Ovary (tissue), 3 donors: ENCODE data around the gene CCDC3.

Experiments used
- POLR2A ChIP-seq: fragments of 450-650 bp; IDR thresholded peaks from one replicate; pipeline ENCODE4 v1.6.1; 2017; ENCODE audit warnings: antibody characterized with exemption, mild to moderate bottlenecking, moderate library complexity
- TF ChIP-seq, protein P1 (sequence below), 3 donors: fragments of 450-650 bp in 2 of 3; fragments of 200-600 bp in 1 of 3; IDR thresholded peaks; one replicate each; pipeline versions ENCODE4 v1.5.1 to v1.8.0; 2016 to 2022; ENCODE audit warnings: antibody characterized with exemption in 3 of 3, mild to moderate bottlenecking in 1 of 3
- donor health status: DM: no; HTN: no; CAD: no.

DNA sequence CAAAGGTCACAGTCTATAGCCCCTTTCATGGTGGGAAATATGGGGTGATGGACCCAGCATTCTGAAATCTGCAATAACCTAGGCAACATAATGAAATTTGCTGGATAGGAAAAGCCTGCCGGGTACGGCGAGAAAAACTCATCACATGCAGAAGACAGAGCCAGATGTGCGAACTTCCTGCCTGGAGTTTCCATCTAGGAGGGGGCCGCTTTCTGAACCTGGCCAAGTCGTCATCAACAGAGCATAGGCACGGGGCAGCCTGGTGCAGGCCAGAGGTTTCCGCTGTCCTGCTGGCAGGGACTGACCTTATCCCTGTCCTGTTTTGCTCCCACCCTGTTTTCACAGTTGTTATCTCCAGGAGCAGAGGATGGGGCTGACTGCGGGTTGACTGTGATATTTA is 27.4 kb downstream of the CCDC3 start:
- TF ChIP-seq, protein P1, sequence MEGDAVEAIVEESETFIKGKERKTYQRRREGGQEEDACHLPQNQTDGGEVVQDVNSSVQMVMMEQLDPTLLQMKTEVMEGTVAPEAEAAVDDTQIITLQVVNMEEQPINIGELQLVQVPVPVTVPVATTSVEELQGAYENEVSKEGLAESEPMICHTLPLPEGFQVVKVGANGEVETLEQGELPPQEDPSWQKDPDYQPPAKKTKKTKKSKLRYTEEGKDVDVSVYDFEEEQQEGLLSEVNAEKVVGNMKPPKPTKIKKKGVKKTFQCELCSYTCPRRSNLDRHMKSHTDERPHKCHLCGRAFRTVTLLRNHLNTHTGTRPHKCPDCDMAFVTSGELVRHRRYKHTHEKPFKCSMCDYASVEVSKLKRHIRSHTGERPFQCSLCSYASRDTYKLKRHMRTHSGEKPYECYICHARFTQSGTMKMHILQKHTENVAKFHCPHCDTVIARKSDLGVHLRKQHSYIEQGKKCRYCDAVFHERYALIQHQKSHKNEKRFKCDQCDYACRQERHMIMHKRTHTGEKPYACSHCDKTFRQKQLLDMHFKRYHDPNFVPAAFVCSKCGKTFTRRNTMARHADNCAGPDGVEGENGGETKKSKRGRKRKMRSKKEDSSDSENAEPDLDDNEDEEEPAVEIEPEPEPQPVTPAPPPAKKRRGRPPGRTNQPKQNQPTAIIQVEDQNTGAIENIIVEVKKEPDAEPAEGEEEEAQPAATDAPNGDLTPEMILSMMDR (IDR thresholded peaks at IDR 0.05): no peak
- no peak for TF ChIP-seq POLR2A
